HT-29 (cell line): Measurements from ENCODE around the gene PTPRD. TPM values are rescaled to one million over a fixed set of nuclear protein-coding genes. Genes with fewer than 3 reads are reported as not detected.
A peak's percentile ranks its signal among the peaks of the same experiment; 100 is the strongest.

Experiments used
- DNase-seq: peaks from one replicate; pipeline ENCODE4 v3.0.0-alpha.2; 2015; ENCODE audit warnings: low spot score
- total RNA-seq: library from RNA; depleted of rRNA; stranded (reverse); fragments of >200 nt; shearing (Covaris generic); gene quantifications from 2 replicates; pipeline ENCODE4 v1.2.3, GENCODE V29; 2014

Gene PTPRD
- total RNA-seq, 1 experiment from 2014 or later, result not detected

DNA sequence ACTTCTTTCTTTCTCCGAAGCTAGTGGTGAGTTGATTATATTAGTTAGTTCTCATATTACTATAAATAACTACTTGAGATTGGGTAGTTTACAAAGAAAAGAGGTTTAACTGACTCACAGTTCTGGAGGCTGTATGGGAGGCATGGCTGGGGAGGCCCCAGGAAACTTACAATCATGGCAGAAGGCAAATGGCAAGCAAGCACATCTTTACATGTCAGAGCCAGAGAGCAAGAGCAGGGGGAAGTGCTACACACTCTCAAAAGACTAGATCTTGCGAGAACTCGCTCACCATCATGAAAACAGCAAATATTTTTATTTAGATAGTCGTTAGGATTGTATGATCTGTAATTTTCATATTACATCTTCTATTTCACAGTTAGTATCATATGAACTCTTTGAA lies 711.2 kb downstream of the PTPRD start:
- no peak for DNase-seq

- no peak for DNase-seq
These were observed 719.0 kb downstream of the PTPRD start for GRCh38 chr9:9893837-9894236.

DNA sequence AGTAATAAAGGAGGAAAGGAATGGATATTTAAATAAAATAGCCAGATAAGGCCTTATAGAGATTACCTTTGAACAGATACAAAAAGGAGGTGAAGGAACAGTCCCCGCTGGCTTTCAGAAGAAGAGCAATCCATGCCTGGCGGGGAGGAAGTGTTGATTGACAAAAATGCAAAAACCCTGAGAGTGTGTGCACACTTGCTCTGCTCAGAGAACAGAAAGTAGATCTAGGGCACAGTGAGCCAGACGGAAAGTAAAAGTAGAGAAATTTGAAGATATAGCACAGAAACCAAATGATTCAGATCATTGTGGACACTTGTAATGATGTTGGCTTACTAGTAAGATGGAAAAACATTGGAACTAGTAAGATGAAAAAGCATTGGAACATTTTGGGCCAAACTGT lies 720.6 kb downstream of the PTPRD start:
- DNase-seq, result no peak

- no peak for DNase-seq
These were observed 731.1 kb downstream of the PTPRD start for GRCh38 chr9:9881692-9882091.

DNA sequence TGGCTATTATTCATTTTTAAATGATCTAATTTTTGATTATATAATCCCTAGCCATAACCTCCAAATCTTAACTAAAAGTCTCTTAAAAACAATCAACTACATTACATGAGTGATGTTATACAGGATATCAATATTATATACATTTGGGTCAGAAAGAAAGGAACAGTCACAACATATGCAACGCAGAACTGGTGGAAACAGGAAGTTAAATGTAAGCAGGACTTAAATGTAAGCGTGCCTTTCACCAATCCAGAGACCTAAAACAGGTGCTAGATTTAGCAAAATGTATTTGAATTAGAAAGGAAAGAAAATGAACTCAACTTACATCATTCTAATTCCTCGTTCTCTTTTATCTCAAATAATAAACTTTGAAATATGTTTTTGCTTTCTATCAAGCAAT lies 738.5 kb downstream of the PTPRD start:
- no peak for DNase-seq

DNA sequence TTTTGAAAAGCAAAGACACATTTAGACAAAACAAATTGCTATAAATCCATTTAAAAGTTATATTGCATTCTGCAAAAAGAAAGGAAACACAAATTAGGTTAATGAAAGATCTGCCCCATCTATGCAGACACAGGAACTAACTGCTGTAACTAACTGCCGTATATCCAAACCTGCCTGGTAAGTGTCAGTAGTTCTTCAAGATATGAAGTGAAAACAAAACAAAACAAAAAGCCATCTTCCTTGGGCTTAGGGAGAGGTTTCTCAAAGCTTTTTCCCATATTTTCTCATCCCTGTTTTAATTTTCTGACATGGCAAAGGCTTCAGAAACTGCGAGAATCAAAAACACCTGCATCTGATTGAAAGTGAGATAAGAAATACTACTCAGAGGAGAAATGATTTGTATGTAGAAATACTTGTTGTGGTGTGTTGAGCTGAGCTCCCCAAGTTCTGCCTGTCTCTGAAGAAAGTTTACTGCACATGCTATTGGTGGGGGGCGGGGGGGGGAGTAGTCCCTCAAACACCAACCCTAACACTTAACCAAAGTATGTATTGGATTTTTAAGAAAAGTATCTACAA lies 750.5 kb downstream of the PTPRD start:
- DNase-seq, result no peak

GRCh38 chr9:9855177-9856078 lies 757.4 kb downstream of the PTPRD start:
- DNase-seq, result no peak

GRCh38 chr9:9847750-9848149 lies 765.1 kb downstream of the PTPRD start:
- no peak for DNase-seq

DNA sequence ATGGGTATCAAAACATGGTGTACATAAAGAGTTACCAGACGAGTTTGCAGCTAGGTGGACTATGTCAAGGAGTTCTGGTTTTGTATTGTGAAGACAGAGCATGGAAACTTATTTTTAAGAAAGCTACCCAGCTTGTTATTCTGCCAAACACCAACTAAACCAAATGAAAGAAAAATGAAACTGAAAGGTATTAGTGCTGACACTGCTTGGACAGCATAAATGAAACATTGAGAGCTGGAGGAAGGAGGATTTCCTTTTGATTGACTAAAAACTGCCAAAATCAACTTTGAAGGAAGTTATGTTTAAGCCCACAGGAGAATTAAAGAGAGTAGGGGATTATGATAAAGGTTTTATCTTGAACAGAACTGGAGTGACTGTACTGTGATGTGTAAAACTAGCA lies 766.2 kb downstream of the PTPRD start:
- DNase-seq, result no peak

GRCh38 chr9:9820436-9820835 lies 792.4 kb downstream of the PTPRD start:
- no peak for DNase-seq

DNA sequence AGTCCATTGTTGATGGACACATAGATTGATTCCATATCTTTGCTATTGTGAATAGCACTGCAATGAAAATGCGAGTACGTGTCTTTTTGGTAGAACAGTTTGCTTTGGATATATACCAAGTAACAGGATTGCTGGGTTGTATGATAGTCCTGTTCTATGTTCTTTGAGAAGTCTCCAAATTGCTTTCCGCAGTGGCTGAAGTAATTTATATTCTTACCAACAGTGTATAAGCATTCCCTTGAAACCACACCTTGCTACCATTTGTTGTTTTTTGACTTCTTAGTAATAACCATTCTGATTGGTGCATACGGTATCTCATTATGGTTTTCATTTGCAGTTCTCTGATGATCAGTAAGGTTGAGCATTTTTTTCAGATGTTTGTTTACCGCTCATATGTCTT lies 792.9 kb downstream of the PTPRD start:
- no peak for DNase-seq

DNA sequence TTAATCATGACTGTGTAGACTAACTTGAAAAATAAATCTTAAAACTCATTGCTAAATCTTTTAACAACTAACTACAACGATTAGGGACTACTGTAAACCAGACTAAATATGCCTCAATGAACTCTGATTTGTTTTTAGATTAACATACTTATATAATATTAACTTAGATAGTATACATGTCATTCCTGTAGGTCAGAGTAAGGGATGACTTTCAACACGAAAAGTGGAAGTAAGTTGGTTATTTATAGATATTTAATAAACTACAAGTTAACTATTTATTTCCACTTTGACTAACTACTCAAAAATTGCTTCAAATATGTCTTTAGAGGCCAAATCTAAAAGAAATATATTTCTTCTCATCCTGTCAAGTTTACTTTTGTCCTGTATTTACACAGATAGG lies 795.6 kb downstream of the PTPRD start:
- no peak for DNase-seq

DNA sequence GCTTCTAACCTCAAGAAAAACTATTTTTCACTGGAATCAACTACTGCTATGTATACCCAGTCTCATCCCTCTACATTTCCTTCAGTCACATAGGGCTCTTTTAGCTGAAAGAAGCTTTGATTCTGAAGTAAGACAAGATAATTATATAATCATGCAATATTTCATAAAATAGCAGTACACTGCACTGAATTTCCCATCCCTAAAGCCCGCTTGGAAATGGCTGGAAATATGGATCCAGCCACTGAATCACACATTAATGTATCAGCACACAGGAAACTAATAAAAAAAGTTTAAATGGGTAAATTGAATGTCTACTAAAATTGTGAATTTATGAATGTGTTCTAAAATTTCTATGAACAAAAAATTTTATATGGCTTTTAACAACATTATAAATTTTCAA lies 808.7 kb downstream of the PTPRD start:
- no peak for DNase-seq

GRCh38 chr9:9799287-9799686 lies 813.5 kb downstream of the PTPRD start:
- no peak for DNase-seq

DNA sequence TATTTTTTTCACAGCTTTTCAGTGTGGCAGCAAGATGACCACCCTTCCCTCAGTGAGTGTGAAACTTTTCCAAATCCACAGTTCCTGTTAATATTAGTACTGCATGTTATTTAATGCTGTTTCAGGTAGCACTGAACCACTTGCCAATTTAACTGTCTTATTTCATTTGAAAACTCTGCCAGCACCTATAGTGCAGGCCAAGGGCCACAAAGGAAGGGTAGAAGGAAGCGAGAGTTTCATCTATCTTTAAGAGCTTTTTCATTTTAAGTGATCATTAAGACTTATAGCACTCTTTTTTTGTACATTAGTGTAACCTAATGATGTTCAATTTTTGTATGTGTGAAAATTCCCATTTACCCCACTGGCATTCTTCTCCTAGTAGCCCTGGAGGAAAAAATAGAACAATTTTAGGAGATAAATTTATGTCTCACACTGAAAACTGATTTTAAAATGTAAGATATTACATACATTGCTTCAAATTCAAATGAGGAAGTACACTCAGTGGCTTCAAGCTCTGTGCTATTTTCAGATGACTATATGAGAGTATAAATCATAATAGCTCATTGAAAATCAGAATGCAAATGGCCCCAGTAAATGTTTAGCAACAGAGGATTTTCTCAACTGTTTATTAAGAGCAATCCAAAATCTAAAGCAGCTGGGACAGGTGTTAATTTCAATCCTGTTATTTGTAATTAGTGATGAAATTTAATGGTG lies 820.5 kb downstream of the PTPRD start:
- no peak for DNase-seq

DNA sequence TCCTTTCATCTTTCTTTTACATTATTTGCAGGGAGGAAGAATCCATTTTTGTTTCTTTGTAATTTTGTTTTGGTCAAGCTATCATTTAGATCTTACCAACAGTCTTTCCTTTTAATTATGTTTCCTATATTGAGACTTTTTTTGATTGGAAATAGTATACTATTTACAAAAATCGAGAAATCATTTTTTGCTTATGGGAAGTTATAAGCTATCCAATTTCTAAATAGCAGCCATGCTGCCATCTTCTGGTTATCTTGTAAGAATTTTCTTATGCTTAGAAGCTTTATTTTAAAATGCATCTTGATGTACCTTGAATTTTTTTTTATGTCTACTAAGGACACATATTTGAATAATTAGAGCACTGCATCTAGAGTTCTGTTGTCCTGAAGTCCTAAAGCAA lies 821.2 kb downstream of the PTPRD start:
- DNase-seq, result peak; percentile 2

DNA sequence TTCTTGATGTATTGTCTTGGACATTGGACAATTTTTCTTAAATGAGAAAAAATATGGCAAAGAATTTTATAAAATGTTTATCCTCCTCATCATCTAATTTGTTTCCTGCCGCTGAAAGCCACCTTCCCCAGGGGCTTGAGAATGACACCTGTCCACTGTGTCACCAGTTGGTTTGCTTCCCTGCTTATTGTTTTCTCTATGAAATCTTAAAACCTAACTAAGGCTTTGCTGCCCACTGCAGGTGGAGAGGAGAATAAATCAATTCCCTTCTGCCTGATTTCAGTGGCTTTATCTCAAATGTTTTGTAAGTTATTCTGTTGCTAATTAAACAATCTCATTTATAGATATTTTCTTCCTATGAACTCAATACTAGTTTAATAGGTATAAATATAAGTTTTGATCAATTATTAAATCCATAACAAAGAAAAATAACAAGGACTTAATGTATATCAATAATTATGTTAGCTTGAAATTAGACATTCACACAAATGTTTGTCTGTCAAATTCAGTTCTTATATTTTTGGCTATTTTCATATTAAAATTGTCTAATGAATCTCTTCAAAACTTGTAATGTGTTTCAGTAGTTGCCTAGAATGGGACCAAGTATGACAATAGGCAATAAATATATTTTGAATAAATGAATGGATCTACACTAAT lies 822.5 kb downstream of the PTPRD start:
- peak; percentile 65 for DNase-seq

DNA sequence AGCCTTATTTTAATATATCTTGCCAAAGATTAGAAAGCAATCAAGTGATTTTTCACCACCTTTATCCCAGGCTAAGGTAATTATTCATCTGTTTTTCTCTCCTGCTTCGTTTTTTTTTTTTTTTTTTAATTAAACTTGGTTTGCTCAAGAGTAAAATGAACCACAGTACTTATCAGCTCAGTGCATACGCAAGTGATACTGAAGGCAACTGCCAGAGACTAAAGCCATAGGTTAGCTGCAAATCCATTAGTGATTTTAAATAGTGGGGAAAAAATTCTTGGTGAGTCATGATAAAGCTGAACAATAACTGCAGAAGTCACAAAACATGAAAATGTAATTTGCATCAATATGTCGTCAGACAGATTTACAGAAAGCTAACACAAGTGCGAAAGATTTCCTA lies 829.1 kb downstream of the PTPRD start:
- no peak for DNase-seq

GRCh38 chr9:9783211-9783610 lies 829.6 kb downstream of the PTPRD start:
- DNase-seq, result no peak

DNA sequence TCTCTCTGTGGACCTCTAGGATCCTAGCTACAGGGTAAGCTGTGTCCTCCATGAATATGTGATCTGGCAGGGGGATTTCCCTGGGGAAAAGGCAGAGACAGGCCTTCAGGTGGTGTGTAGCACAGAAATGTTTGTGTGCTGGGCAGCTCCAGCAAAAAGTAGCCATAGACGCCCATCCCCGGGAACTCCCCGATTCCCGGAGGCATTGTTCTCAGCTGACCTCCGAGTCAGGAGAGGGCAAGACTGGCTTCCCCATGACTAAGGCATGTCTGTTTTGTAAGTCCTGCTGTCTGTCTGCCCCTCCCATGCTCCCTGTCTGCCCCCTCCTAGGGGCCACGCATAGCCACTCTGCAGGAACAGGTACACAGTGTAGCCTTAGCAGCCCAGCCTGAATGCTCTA lies 834.5 kb downstream of the PTPRD start:
- DNase-seq, result no peak

DNA sequence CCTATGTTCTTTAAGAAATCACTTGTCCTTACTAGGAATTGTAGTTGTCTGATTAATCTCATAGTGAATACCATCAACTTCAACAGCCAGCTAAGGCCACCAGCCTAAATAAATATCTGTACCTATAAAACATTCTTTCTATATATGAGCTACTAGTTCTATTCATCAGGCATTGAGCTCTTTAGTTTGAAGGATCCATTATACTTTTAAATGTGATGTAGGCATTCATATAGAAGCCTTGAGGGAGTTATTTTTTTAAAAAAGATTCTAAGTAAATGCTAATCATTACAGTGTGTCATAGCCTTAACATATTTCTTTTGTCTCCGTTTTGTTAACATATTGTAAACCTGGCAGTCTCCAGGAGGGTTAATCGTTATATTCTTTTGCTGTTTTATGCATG lies 838.3 kb downstream of the PTPRD start:
- no peak for DNase-seq

GRCh38 chr9:9771314-9771713 lies 841.5 kb downstream of the PTPRD start:
- no peak for DNase-seq
